ENCODE measurements around the gene GABPB2. TPM values are rescaled to one million over a fixed set of nuclear protein-coding genes. Genes with fewer than 3 reads are reported as not detected.
A peak's percentile ranks its signal among the peaks of the same experiment; 100 is the strongest.

Gene GABPB2
- total and polyA plus RNA-seq, 4 donors = 0.94 to 13.3 (median 4.4) TPM

DNA sequence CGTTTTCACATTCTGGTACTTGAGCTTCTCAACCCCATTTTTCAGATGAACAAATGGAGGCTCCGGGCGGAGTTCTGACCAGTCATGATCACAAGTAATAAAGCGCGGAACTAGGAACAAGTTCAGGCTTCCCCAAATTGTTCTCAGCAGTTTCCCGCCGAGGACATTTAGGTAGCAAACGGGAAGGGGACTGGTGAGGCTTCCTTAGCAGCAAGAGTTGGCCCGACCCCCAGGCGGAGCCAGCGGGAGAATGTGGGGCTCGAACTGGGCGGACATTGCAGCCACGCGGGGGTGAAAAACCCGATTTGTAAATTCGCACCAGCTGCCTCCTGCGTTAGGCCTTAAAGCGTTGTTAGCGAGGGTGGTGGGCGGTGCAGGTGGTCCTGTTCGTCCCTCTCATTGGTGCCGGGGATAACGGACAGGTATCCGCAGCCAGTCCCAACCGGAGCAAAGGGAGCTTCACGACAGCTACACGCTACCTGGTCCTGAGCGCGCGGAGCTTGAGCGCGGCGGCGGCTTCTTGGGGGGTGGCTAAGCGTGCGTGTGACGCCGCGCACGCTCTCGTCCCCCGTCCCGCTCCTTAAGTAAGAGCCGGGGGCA, 60.5 kb downstream of the GABPB2 start:
- Histone ChIP-seq H3K27ac (ENCODE audit: low read depth in 1 of 2, low read length in 2 of 2) (no peak overlapping the region), H3K4me3 (ENCODE audit: low read depth in 1 of 3, low read length in 3 of 3) (peak overlapping the region in 1 of 3 donors; percentile 31), H3K4me1 (ENCODE audit: control insufficient read depth in 4 of 4, insufficient read depth in 4 of 4, low read length in 3 of 4) (no peaks in the 10 kb centered on the region), H3K9ac (ENCODE audit: low read depth in 1 of 2, low read length in 2 of 2) (peak overlapping the region; percentile 11 to 70), H3K9me3 (ENCODE audit: control insufficient read depth in 4 of 4, low read length in 3 of 4) (no peaks in the 10 kb centered on the region), H3K36me3 (ENCODE audit: control insufficient read depth in 4 of 4, insufficient read depth in 3 of 4, low read depth in 1 of 4, low read length in 3 of 4) (peaks cover 0 to 2% (median 1%) of the 10 kb centered on the region in 4 donors), H3K27me3 (ENCODE audit: control insufficient read depth in 4 of 4, insufficient read depth in 4 of 4, low read length in 3 of 4) (no peaks in the 10 kb centered on the region)
- 18% methylated on average over 45 of the region's 45 CpGs for WGBS
- TF ChIP-seq SP1 (IDR thresholded peaks at IDR 0.05) = peak; percentile 57
- TF ChIP-seq JUND (IDR thresholded peaks at IDR 0.05) = no peak
- TF ChIP-seq, protein P1, sequence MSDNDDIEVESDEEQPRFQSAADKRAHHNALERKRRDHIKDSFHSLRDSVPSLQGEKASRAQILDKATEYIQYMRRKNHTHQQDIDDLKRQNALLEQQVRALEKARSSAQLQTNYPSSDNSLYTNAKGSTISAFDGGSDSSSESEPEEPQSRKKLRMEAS (IDR thresholded peaks at IDR 0.05) = no peak
- TF ChIP-seq, protein P2, sequence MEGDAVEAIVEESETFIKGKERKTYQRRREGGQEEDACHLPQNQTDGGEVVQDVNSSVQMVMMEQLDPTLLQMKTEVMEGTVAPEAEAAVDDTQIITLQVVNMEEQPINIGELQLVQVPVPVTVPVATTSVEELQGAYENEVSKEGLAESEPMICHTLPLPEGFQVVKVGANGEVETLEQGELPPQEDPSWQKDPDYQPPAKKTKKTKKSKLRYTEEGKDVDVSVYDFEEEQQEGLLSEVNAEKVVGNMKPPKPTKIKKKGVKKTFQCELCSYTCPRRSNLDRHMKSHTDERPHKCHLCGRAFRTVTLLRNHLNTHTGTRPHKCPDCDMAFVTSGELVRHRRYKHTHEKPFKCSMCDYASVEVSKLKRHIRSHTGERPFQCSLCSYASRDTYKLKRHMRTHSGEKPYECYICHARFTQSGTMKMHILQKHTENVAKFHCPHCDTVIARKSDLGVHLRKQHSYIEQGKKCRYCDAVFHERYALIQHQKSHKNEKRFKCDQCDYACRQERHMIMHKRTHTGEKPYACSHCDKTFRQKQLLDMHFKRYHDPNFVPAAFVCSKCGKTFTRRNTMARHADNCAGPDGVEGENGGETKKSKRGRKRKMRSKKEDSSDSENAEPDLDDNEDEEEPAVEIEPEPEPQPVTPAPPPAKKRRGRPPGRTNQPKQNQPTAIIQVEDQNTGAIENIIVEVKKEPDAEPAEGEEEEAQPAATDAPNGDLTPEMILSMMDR (IDR thresholded peaks at IDR 0.05; ENCODE audit: low read depth, low read length, missing input control) = no peak
- no peak for TF ChIP-seq GABPA (IDR thresholded peaks at IDR 0.05 in 1 of 2, conservative IDR thresholded peaks at IDR 0.05 in 1 of 2)
- peak; percentile 82 for DNase-seq (ENCODE audit: low spot score)

DNA sequence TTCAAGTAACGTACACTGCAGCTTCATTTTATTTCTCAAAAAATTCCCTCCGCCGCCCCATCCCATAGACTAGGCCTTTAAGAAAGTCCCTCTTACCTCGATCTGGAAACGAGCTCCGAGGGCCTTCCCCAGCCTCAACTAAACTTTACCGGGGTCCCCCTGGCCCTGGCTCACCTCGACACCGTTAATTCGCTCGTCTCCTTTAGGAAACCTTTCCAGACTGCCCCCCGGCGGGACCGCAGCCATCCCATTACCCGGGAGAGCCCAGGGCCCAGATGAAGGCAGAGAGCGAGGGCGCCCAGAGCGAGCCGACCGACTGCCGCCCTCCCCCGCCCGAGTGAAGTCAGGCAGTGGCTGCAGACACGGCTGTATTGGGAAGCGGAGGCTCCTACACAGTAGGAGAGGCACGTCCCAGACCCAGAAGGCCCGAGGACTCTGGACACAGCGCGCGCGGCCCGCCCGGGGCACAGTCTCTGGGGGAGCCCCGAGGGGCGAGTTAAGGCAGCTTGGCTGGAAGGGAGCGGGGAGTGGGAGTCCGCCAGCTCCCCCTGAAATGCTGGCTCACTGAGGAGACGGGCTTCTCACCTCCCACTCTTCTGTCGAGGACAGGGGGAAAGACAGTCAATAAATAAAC, 61.3 kb downstream of the GABPB2 start:
- peak overlapping the region in 1 of 2 donors; percentile 11 for H3K9ac ChIP-seq (ENCODE audit: low read depth in 1 of 2, low read length in 2 of 2)
- DNase-seq (ENCODE audit: low spot score) = no peak
- 47% methylated on average over 39 of the region's 39 CpGs for WGBS

More for the DNA sequence above, 61.3 kb downstream of the GABPB2 start:
- no peak overlapping the region for H3K27ac ChIP-seq (ENCODE audit: low read depth in 1 of 2, low read length in 2 of 2)
- no peak for TF ChIP-seq RAD21 (IDR thresholded peaks at IDR 0.05)
- TF ChIP-seq EGR1 (IDR thresholded peaks at IDR 0.05; ENCODE audit: low read depth in 2 of 2) = no peak
- TF ChIP-seq, protein P3, sequence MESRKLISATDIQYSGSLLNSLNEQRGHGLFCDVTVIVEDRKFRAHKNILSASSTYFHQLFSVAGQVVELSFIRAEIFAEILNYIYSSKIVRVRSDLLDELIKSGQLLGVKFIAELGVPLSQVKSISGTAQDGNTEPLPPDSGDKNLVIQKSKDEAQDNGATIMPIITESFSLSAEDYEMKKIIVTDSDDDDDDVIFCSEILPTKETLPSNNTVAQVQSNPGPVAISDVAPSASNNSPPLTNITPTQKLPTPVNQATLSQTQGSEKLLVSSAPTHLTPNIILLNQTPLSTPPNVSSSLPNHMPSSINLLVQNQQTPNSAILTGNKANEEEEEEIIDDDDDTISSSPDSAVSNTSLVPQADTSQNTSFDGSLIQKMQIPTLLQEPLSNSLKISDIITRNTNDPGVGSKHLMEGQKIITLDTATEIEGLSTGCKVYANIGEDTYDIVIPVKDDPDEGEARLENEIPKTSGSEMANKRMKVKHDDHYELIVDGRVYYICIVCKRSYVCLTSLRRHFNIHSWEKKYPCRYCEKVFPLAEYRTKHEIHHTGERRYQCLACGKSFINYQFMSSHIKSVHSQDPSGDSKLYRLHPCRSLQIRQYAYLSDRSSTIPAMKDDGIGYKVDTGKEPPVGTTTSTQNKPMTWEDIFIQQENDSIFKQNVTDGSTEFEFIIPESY (IDR thresholded peaks at IDR 0.05) = no peak
- TF ChIP-seq HNF4G (IDR thresholded peaks at IDR 0.05) = no peak
- TF ChIP-seq FOXA1 (IDR thresholded peaks at IDR 0.05) = no peak
- TF ChIP-seq, protein P4, sequence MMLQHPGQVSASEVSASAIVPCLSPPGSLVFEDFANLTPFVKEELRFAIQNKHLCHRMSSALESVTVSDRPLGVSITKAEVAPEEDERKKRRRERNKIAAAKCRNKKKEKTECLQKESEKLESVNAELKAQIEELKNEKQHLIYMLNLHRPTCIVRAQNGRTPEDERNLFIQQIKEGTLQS (IDR thresholded peaks at IDR 0.05) = no peak
- TF ChIP-seq, protein P2 (IDR thresholded peaks at IDR 0.05; ENCODE audit: low read depth, low read length, missing input control) = no peak
- TF ChIP-seq NR2F2 (IDR thresholded peaks at IDR 0.05) = no peak
- TF ChIP-seq, protein P1 (IDR thresholded peaks at IDR 0.05) = no peak
- TF ChIP-seq SP1 (IDR thresholded peaks at IDR 0.05) = no peak
- TF ChIP-seq TAF1 (conservative IDR thresholded peaks at IDR 0.05) = no peak
- TF ChIP-seq, protein P5, sequence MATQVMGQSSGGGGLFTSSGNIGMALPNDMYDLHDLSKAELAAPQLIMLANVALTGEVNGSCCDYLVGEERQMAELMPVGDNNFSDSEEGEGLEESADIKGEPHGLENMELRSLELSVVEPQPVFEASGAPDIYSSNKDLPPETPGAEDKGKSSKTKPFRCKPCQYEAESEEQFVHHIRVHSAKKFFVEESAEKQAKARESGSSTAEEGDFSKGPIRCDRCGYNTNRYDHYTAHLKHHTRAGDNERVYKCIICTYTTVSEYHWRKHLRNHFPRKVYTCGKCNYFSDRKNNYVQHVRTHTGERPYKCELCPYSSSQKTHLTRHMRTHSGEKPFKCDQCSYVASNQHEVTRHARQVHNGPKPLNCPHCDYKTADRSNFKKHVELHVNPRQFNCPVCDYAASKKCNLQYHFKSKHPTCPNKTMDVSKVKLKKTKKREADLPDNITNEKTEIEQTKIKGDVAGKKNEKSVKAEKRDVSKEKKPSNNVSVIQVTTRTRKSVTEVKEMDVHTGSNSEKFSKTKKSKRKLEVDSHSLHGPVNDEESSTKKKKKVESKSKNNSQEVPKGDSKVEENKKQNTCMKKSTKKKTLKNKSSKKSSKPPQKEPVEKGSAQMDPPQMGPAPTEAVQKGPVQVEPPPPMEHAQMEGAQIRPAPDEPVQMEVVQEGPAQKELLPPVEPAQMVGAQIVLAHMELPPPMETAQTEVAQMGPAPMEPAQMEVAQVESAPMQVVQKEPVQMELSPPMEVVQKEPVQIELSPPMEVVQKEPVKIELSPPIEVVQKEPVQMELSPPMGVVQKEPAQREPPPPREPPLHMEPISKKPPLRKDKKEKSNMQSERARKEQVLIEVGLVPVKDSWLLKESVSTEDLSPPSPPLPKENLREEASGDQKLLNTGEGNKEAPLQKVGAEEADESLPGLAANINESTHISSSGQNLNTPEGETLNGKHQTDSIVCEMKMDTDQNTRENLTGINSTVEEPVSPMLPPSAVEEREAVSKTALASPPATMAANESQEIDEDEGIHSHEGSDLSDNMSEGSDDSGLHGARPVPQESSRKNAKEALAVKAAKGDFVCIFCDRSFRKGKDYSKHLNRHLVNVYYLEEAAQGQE (IDR thresholded peaks at IDR 0.05) = no peak
- TF ChIP-seq GABPA (IDR thresholded peaks at IDR 0.05 in 1 of 2, conservative IDR thresholded peaks at IDR 0.05 in 1 of 2) = no peak
- TF ChIP-seq JUND (IDR thresholded peaks at IDR 0.05) = no peak
- no peak for TF ChIP-seq RXRA (IDR thresholded peaks at IDR 0.05)
- no peak for TF ChIP-seq FOXA2 (IDR thresholded peaks at IDR 0.05)
- TF ChIP-seq HNF4A (conservative IDR thresholded peaks at IDR 0.05) = no peak
- TF ChIP-seq YY1 (IDR thresholded peaks at IDR 0.05) = no peak
- peaks cover 0 to 10% (median 4%) of the 10 kb centered on the region in 4 donors for H3K36me3 ChIP-seq (ENCODE audit: control insufficient read depth in 4 of 4, insufficient read depth in 3 of 4, low read depth in 1 of 4, low read length in 3 of 4)
- H3K4me1 ChIP-seq (ENCODE audit: control insufficient read depth in 4 of 4, insufficient read depth in 4 of 4, low read length in 3 of 4) = no peaks in the 10 kb centered on the region
- peak overlapping the region in 1 of 3 donors; percentile 31 for H3K4me3 ChIP-seq (ENCODE audit: low read depth in 1 of 3, low read length in 3 of 3)
- H3K9me3 ChIP-seq (ENCODE audit: control insufficient read depth in 4 of 4, low read length in 3 of 4) = no peaks in the 10 kb centered on the region
- no peaks in the 10 kb centered on the region for H3K27me3 ChIP-seq (ENCODE audit: control insufficient read depth in 4 of 4, insufficient read depth in 4 of 4, low read length in 3 of 4)

Data from liver (tissue), 9 donors.